HCT116 (cell line): ENCODE measurements around the gene MYBPHL. TPM values are rescaled to one million over a fixed set of nuclear protein-coding genes. Genes with fewer than 3 reads are reported as not detected.

Source experiments
- ATAC-seq: fragments of 200-7000 bp; cut with Tn5 transposase; 2 replicates; pipeline ENCODE4 v1.9.1; 2020; ENCODE audit warnings: mild to moderate bottlenecking, moderate library complexity
- BruUV-seq: library from RNA; stranded (reverse); fragments of 400-500 nt; replicated peaks from 2 replicates; lab custom pipeline; 2021; lab: Mats Ljungman, UMichigan
- CTCF ChIA-PET: fragments of 300-600 bp; sonication (Branson Sonifier 250); formaldehyde crosslinking; loops from one replicate; lab custom pipeline; 2021; ENCODE audit warnings: antibody characterized with exemption; lab: Charles Lee
- POLR2A ChIA-PET: fragments of 300-600, 350-600 bp; sonication (Branson Sonifier 250); formaldehyde crosslinking; loops from one replicate; lab custom pipeline; 2021; ENCODE audit warnings: antibody characterized with exemption; lab: Charles Lee
- RAD21 ChIA-PET, 2 experiments: fragments of 300-600 bp; sonication (Branson Sonifier 250); formaldehyde crosslinking; loops; one replicate each; lab custom pipeline; 2023; ENCODE audit warnings: low total read pairs in 2 of 2; ENCODE audit not compliant: uncharacterized antibody in 2 of 2, unreplicated experiment in 2 of 2, low non-redundant PET in 1 of 2; lab: Charles Lee
- DNase-seq: peaks from one replicate; pipeline ENCODE4 v3.0.0-alpha.2; 2010; ENCODE audit warnings: low read depth, low spot score
- H2AFZ ChIP-seq: fragments of 200-600 bp; shearing (Covaris generic), sonication (generic); 2 replicates; pipeline ENCODE4 v1.6.1; 2017; ENCODE audit warnings: low read depth, mixed run types, mixed read lengths, antibody characterized with exemption, low read length; ENCODE audit not compliant: poor library complexity, severe bottlenecking
- H3K27ac ChIP-seq: 2 replicates; pipeline ENCODE4 v1.5.1; 2012; ENCODE audit warnings: low read depth, low read length
- H3K27me3 ChIP-seq: fragments of 200-600 bp; sonication (generic); 2 replicates; pipeline ENCODE4 v1.6.1; 2016; ENCODE audit warnings: mixed run types, low read length, mixed read lengths; ENCODE audit not compliant: insufficient read depth
- H3K36me3 ChIP-seq, 2 experiments: fragments of 200-500 bp in 1 of 2; fragments of 200-600 bp in 1 of 2; sonication (Bioruptor generic) in 1 of 2; sonication (generic) in 1 of 2; 2 replicates each; pipeline versions ENCODE4 v1.5.1 to v1.6.1; 2014 to 2016; ENCODE audit warnings: low read length in 2 of 2, inconsistent platforms in 1 of 2, mixed read lengths in 1 of 2, mixed run types in 1 of 2; ENCODE audit not compliant: insufficient read depth in 2 of 2, control insufficient read depth in 1 of 2
- H3K4me1 ChIP-seq, 2 experiments: fragments of 200-600 bp in 1 of 2; sonication (generic) in 1 of 2; 2 replicates each; pipeline versions ENCODE4 v1.5.1 to v1.6.1; 2012 to 2017; ENCODE audit warnings: low read length in 2 of 2, inconsistent platforms in 1 of 2, mild to moderate bottlenecking in 1 of 2, mixed read lengths in 1 of 2, mixed run types in 1 of 2, moderate library complexity in 1 of 2; ENCODE audit not compliant: insufficient read depth in 2 of 2, control insufficient read depth in 1 of 2
- H3K4me2 ChIP-seq: fragments of 200-600 bp; sonication (generic); 2 replicates; pipeline ENCODE4 v1.6.1; 2017; ENCODE audit warnings: mixed run types, low read length, mixed read lengths
- H3K4me3 ChIP-seq, 2 experiments: fragments of 200-600 bp in 1 of 2; sonication (generic) in 1 of 2; replicated peaks in 1 of 2; 2 replicates each; pipeline ENCODE4 v1.5.1; 2011 to 2016; ENCODE audit warnings: low read length in 2 of 2, control low read depth in 1 of 2, low read depth in 1 of 2, mild to moderate bottlenecking in 1 of 2, mixed read lengths in 1 of 2, mixed run types in 1 of 2
- H3K79me2 ChIP-seq: fragments of 200-600 bp; sonication (generic); 2 replicates; pipeline ENCODE4 v1.6.1; 2017; ENCODE audit warnings: mild to moderate bottlenecking, mixed run types, low read length, moderate library complexity, mixed read lengths; ENCODE audit not compliant: insufficient read depth
- H3K9ac ChIP-seq: fragments of 200-600 bp; sonication (generic); 2 replicates; pipeline ENCODE4 v1.6.1; 2016; ENCODE audit warnings: low read length, mixed read lengths
- H3K9me2 ChIP-seq: fragments of 200-600 bp; sonication (generic), shearing (Covaris generic); 2 replicates; pipeline ENCODE4 v1.6.1; 2017; ENCODE audit warnings: mixed run types, mild to moderate bottlenecking, moderate library complexity; ENCODE audit not compliant: insufficient read depth
- H3K9me3 ChIP-seq, 2 experiments: fragments of 200-500 bp in 1 of 2; fragments of 200-600 bp in 1 of 2; sonication (Bioruptor generic) in 1 of 2; sonication (generic) in 1 of 2; 2 replicates each; pipeline ENCODE4 v1.6.1; 2014 to 2017; ENCODE audit warnings: low read length in 2 of 2, mixed read lengths in 2 of 2, inconsistent platforms in 1 of 2, low read depth in 1 of 2, mild to moderate bottlenecking in 1 of 2, mixed run types in 1 of 2, moderate library complexity in 1 of 2; ENCODE audit not compliant: control insufficient read depth in 1 of 2, insufficient read depth in 1 of 2
- H4K20me1 ChIP-seq: fragments of 200-600 bp; sonication (generic), shearing (Covaris generic); 2 replicates; pipeline ENCODE4 v1.6.1; 2017; ENCODE audit warnings: mixed run types, mild to moderate bottlenecking, moderate library complexity; ENCODE audit not compliant: insufficient read depth
- CEBPB ChIP-seq: IDR thresholded peaks from 2 replicates; pipeline ENCODE4 v1.6.1; 2012; ENCODE audit warnings: low read depth
- EGR1 ChIP-seq: IDR thresholded peaks from 2 replicates; pipeline ENCODE4 v1.6.1; 2012; ENCODE audit warnings: low read depth
- JUND ChIP-seq: IDR thresholded peaks from 2 replicates; pipeline ENCODE4 v1.6.1; 2012
- POLR2A ChIP-seq: IDR thresholded peaks from 2 replicates; pipeline ENCODE4 v1.7.0; 2011; ENCODE audit warnings: borderline replicate concordance; ENCODE audit not compliant: insufficient read depth, insufficient read length; ENCODE audit errors: extremely low read depth
- POLR2AphosphoS5 ChIP-seq: IDR thresholded peaks from 2 replicates; pipeline ENCODE4 v1.6.1; 2011; ENCODE audit warnings: mild to moderate bottlenecking, low read depth, low read length, moderate library complexity
- ZNF274 ChIP-seq: fragments of 200-500 bp; sonication (Bioruptor generic); IDR thresholded peaks from 2 replicates; pipeline ENCODE4 v1.6.1; 2014; ENCODE audit warnings: mild to moderate bottlenecking, low read depth, low read length, inconsistent platforms
- intact Hi-C: fragments of 100-400 bp; cut with micrococcal nuclease; formaldehyde crosslinking; loops from 2 replicates; pipeline ENCODE4 v1.10.0; 2022
- total RNA-seq: library from RNA; stranded (reverse); gene quantifications from one replicate; pipeline ENCODE4 v1.2.1, GENCODE V29; 2021; ENCODE audit not compliant: unreplicated experiment
- TF ChIP-seq, protein P1 (sequence below): IDR thresholded peaks from 2 replicates; pipeline ENCODE4 v1.6.1; 2012
- TF ChIP-seq, protein P2 (sequence below): IDR thresholded peaks from 2 replicates; pipeline ENCODE4 v1.6.1; 2011; ENCODE audit warnings: mild to moderate bottlenecking, low read length, moderate library complexity; ENCODE audit not compliant: insufficient replicate concordance; ENCODE audit errors: extremely low read depth

MYBPHL gene
- total RNA-seq, 1 experiment from 2014 or later: 1.0 TPM

DNA sequence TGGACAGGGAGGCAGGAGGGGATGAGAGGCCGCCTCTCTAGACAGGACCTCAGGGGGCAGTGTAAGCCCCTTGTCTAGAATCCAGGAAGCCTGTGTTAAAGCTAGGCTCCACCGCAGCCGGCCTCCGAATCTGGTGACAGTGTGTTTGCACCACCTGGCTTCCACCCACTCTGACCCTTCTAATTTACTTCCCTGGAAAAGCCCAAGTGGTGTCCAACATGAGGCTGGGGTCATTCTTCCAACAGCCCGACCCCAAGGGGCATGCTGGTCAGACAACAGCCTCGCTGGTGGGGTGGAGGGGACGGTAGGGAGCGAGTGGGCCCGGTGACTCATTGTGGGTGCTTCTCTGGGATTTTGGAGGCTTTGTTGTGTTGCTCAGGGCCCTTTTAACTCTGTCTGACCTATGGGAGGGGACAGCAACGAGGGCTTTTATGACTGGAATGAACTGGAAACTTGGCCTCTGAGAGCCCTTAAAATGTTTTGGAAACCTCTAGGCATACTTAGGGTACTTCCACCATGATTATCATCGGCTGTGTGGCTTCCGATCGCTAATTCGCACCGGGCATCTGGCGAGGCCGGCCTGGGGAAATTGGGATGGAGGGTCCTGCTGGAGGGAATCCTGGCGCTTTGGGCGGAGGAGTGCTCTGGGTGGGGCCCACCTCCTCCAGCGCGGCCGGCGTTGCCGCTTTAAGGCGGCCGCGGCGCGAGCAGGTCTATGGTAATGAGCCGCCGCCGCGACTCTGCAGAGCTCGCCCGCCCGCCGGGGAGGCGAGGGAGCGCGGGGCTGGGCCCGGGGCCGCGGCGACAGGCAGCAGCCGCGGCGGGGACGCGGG is 57.8 kb downstream of the MYBPHL start, which contains the start of gene CELSR2:
Gene CELSR2 (plus strand): TSS at position 743 of the 833 bp plus-strand sequence. CDS start 541 bp downstream, outside the sequence.
- Histone ChIP-seq H3K36me3 (no peaks in the 10 kb centered on the region), H4K20me1 (no peaks in the 10 kb centered on the region), H3K9me3 (no peaks in the 10 kb centered on the region), H3K4me3 (peak within 1 kb of the TSS; percentile 36 to 53), H3K4me2 (peak within 1 kb of the TSS; percentile 76), H3K27me3 (no peaks in the 10 kb centered on the region), H3K27ac (peak within 1 kb of the TSS; percentile 43; the same call in 1 of the 2 replicates), H2AFZ (peak within 1 kb of the TSS; percentile 59), H3K79me2 (no peaks in the 10 kb centered on the region), H3K9me2 (no peaks in the 10 kb centered on the region), H3K4me1 (peaks cover 5 to 16% of the 10 kb centered on the region in 2 experiments; a peak in 3 of 4 replicates), H3K9ac (peak within 1 kb of the TSS; percentile 50)
- ChIA-PET POLR2A (interaction anchor here (1.1 to 1.6 kb wide), 2 partner anchors 8 to 10 kb away, joined by 3 to 6 read pairs; no protein-coding TSS in a partner anchor), CTCF (interaction anchor here (1.3 to 1.7 kb wide), 3 partner anchors 10 to 284 kb away, joined by 4 to 6 read pairs (median 4); no protein-coding TSS in a partner anchor), RAD21 (no interaction called here)
- BruUV-seq: no TSS peak
- ATAC-seq (peak; percentile 94), DNase-seq (peak; percentile 38)
- TF ChIP-seq, protein P1, sequence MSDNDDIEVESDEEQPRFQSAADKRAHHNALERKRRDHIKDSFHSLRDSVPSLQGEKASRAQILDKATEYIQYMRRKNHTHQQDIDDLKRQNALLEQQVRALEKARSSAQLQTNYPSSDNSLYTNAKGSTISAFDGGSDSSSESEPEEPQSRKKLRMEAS: peak; percentile 67
- TF ChIP-seq CEBPB (no peak), EGR1 (no peak), JUND (no peak), POLR2AphosphoS5 (peak; percentile 62), POLR2A (no peak), ZNF274 (no peak)
- TF ChIP-seq, protein P2, sequence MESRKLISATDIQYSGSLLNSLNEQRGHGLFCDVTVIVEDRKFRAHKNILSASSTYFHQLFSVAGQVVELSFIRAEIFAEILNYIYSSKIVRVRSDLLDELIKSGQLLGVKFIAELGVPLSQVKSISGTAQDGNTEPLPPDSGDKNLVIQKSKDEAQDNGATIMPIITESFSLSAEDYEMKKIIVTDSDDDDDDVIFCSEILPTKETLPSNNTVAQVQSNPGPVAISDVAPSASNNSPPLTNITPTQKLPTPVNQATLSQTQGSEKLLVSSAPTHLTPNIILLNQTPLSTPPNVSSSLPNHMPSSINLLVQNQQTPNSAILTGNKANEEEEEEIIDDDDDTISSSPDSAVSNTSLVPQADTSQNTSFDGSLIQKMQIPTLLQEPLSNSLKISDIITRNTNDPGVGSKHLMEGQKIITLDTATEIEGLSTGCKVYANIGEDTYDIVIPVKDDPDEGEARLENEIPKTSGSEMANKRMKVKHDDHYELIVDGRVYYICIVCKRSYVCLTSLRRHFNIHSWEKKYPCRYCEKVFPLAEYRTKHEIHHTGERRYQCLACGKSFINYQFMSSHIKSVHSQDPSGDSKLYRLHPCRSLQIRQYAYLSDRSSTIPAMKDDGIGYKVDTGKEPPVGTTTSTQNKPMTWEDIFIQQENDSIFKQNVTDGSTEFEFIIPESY: no peak
- intact Hi-C loops: loop anchor here (1.0 kb wide), 1 partner anchor 8 kb away; no protein-coding TSS in a partner anchor
